ENCODE measurements around the gene METTL9.

DNA sequence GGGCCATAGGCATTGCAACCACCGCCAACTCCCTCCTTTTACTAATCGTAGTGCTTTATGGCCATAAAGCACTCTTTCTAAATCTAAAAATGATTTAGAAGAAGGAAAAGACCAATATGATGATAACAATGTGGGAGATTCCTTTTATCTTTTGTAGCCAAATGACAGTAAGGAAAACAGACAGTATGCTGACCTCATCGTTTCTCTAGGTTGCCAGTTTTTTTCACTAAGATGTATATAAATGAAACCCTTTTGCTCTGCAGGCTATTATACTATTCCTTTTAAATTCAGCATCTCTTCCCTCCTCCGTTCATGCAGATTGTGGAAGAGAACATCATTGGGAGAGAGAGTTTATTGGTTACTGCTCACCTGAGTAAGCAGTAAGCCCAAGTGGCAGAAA lies 89.7 kb downstream of the METTL9 start:
- TF ChIP-seq, protein P1, sequence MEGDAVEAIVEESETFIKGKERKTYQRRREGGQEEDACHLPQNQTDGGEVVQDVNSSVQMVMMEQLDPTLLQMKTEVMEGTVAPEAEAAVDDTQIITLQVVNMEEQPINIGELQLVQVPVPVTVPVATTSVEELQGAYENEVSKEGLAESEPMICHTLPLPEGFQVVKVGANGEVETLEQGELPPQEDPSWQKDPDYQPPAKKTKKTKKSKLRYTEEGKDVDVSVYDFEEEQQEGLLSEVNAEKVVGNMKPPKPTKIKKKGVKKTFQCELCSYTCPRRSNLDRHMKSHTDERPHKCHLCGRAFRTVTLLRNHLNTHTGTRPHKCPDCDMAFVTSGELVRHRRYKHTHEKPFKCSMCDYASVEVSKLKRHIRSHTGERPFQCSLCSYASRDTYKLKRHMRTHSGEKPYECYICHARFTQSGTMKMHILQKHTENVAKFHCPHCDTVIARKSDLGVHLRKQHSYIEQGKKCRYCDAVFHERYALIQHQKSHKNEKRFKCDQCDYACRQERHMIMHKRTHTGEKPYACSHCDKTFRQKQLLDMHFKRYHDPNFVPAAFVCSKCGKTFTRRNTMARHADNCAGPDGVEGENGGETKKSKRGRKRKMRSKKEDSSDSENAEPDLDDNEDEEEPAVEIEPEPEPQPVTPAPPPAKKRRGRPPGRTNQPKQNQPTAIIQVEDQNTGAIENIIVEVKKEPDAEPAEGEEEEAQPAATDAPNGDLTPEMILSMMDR (IDR thresholded peaks at IDR 0.05; ENCODE audit: poor library complexity): no peak
- no peak for TF ChIP-seq EZH2 (IDR thresholded peaks at IDR 0.05; ENCODE audit: borderline replicate concordance)

Measured in hepatocyte (in vitro differentiated cells).